K562 (cell line): ENCODE measurements around the gene DSE. TPM values are rescaled to one million over a fixed set of nuclear protein-coding genes. Genes with fewer than 3 reads are reported as not detected.

Experiments
- ATAC-seq: fragments of 200-7000 bp; cut with Tn5 transposase; 3 replicates; pipeline ENCODE4 v1.9.1; 2020; ENCODE audit warnings: moderate library complexity
- BruUV-seq: library from RNA; stranded (reverse); fragments of 400-500 nt; replicated peaks from 2 replicates; lab custom pipeline; 2021; lab: Mats Ljungman, UMichigan
- CTCF ChIA-PET: fragments of 300-600 bp; formaldehyde crosslinking; extraction: SDS; loops from one replicate; lab custom pipeline; 2021; ENCODE audit warnings: low intra/inter-chr PET ratio; lab: Yijun Ruan, JAX
- POLR2A ChIA-PET: fragments of 300-600, 350-650 bp; sonication (Branson Sonifier 250); formaldehyde crosslinking; extraction: SDS; loops from one replicate; lab custom pipeline; 2021; ENCODE audit warnings: antibody characterized with exemption, inconsistent platforms; lab: Yijun Ruan, JAX
- DNase-seq, 4 experiments: peaks; one replicate each; pipeline versions ENCODE4 v3.0.0 to v3.0.0-alpha.2; 2011 to 2018; ENCODE audit warnings: low spot score in 3 of 4, mixed read lengths in 3 of 4; ENCODE audit errors: extremely low read depth in 1 of 4
- FAIRE-seq: peaks from 2 replicates; lab custom pipeline; 2011; peaks lifted over from hg19 to GRCh38; lab: Jason Lieb, UNC
- H2AFZ ChIP-seq: 2 replicates; pipeline ENCODE4 v1.6.0; 2011; ENCODE audit warnings: low read depth, low read length, control low read depth, inconsistent platforms
- H3K27ac ChIP-seq: fragments of 200-600 bp; 3 replicates; pipeline ENCODE4 v1.8.0; 2011; ENCODE audit warnings: low read depth, mild to moderate bottlenecking, control low read depth, inconsistent platforms, low read length, moderate library complexity, mixed read lengths; ENCODE audit errors: extremely low read depth
- H3K27me3 ChIP-seq, 2 experiments: fragments of 300-600 bp in 1 of 2; 2 replicates in 1 of 2; 3 replicates in 1 of 2; pipeline versions ENCODE4 v1.6.0 to v1.8.0; 2011; ENCODE audit warnings: inconsistent platforms in 2 of 2, low read length in 2 of 2, mild to moderate bottlenecking in 1 of 2, mixed read lengths in 1 of 2, moderate library complexity in 1 of 2; ENCODE audit not compliant: control insufficient read depth in 2 of 2, insufficient read depth in 2 of 2
- H3K36me3 ChIP-seq: fragments of 300-600 bp; 3 replicates; pipeline ENCODE4 v1.8.0; 2011; ENCODE audit warnings: mild to moderate bottlenecking, low read length, inconsistent platforms; ENCODE audit not compliant: control insufficient read depth, insufficient read depth
- H3K4me1 ChIP-seq, 2 experiments: fragments of 200-600 bp in 1 of 2; replicated peaks in 1 of 2; 2 replicates in 1 of 2; 3 replicates in 1 of 2; pipeline versions ENCODE4 v1.5.1 to v1.8.0; 2011; ENCODE audit warnings: inconsistent platforms in 2 of 2, low read length in 2 of 2, mild to moderate bottlenecking in 1 of 2, mixed read lengths in 1 of 2, moderate library complexity in 1 of 2; ENCODE audit not compliant: control insufficient read depth in 2 of 2, insufficient read depth in 2 of 2
- H3K4me2 ChIP-seq: 2 replicates; pipeline ENCODE4 v1.6.1; 2011; ENCODE audit warnings: low read length, control low read depth, inconsistent platforms, mixed read lengths; ENCODE audit not compliant: insufficient read depth
- H3K4me3 ChIP-seq: fragments of 200-600 bp; sonication (generic), shearing (Covaris generic); 2 replicates; pipeline ENCODE4 v1.5.1; 2016; ENCODE audit warnings: control low read depth, inconsistent platforms
- H3K79me2 ChIP-seq: fragments of 200-600 bp; 3 replicates; pipeline ENCODE4 v1.8.0; 2011; ENCODE audit warnings: low read length, inconsistent platforms; ENCODE audit not compliant: control insufficient read depth, insufficient read depth
- H3K9ac ChIP-seq, 2 experiments: 2 replicates each; pipeline versions ENCODE4 v1.6.0 to v1.6.1; 2011; ENCODE audit warnings: low read depth in 2 of 2, low read length in 2 of 2, control low read depth in 1 of 2, inconsistent platforms in 1 of 2, mild to moderate bottlenecking in 1 of 2, mixed read lengths in 1 of 2; ENCODE audit not compliant: insufficient read depth in 1 of 2
- H3K9me1 ChIP-seq: one replicate; pipeline ENCODE4 v1.6.0; 2011; ENCODE audit warnings: inconsistent platforms, mild to moderate bottlenecking, low read length, moderate library complexity; ENCODE audit not compliant: control insufficient read depth, insufficient read depth
- H3K9me3 ChIP-seq: replicated peaks from 2 replicates; pipeline ENCODE4 v1.5.1; 2011; ENCODE audit warnings: low read depth, low read length, inconsistent platforms; ENCODE audit not compliant: control insufficient read depth, insufficient read depth
- H4K20me1 ChIP-seq: replicated peaks from 2 replicates; pipeline ENCODE4 v1.6.1; 2011; ENCODE audit warnings: low read length, inconsistent platforms, mixed read lengths; ENCODE audit not compliant: control insufficient read depth, insufficient read depth
- CBFA2T2 ChIP-seq: fragments of 450-650 bp; conservative IDR thresholded peaks from 2 replicates; pipeline ENCODE4 v1.6.1; 2017; ENCODE audit warnings: mild to moderate bottlenecking
- HDAC2 ChIP-seq: fragments of 450-650 bp; IDR thresholded peaks from 2 replicates; pipeline ENCODE4 v1.6.1; 2016; ENCODE audit warnings: mild to moderate bottlenecking
- HNRNPLL ChIP-seq: fragments of 200-400 bp; formaldehyde crosslinking; IDR thresholded peaks from 2 replicates; pipeline ENCODE4 v1.6.1; 2017; ENCODE audit warnings: low read length, low read depth, mild to moderate bottlenecking; ENCODE audit not compliant: poor library complexity, severe bottlenecking
- MEIS2 ChIP-seq: fragments of 450-650 bp; IDR thresholded peaks from 2 replicates; pipeline ENCODE4 v1.6.1; 2014; ENCODE audit warnings: mild to moderate bottlenecking; ENCODE audit not compliant: partially characterized antibody
- SMAD4 ChIP-seq: fragments of 250-450 bp; sonication (Bioruptor Pico); conservative IDR thresholded peaks from 2 replicates; pipeline ENCODE4 v1.8.0; 2021; ENCODE audit warnings: inconsistent platforms, mild to moderate bottlenecking, moderate library complexity
- SUPT5H ChIP-seq: fragments of 450-650 bp; IDR thresholded peaks from 2 replicates; pipeline ENCODE4 v1.6.1; 2016
- TAF9B ChIP-seq: fragments of 450-650 bp; IDR thresholded peaks from 2 replicates; pipeline ENCODE4 v1.6.1; 2018; ENCODE audit warnings: mild to moderate bottlenecking; ENCODE audit not compliant: partially characterized antibody
- ZBTB26 ChIP-seq: fragments of 450-650 bp; formaldehyde crosslinking; IDR thresholded peaks from 2 replicates; pipeline ENCODE4 v1.4.0; 2022; ENCODE audit warnings: missing genetic modification characterization
- ZNF76 ChIP-seq: fragments of 250-450 bp; sonication (Bioruptor Pico); IDR thresholded peaks from 2 replicates; pipeline ENCODE4 v1.4.0; 2020; ENCODE audit warnings: mild to moderate bottlenecking, moderate library complexity, borderline replicate concordance
- WGBS: fragments of 100-300 bp; shearing (Covaris generic); methylation state at CpG from one replicate; pipeline ENCODE4 v1.1.6; 2016; ENCODE audit warnings: low coverage, mixed read lengths; ENCODE audit not compliant: insufficient coverage; ENCODE audit errors: missing lambda C conversion rate; 5-methylcytosine and 5-hydroxymethylcytosine counted together
- in situ Hi-C: fragments of 300-500 bp; cut with MboI; formaldehyde crosslinking; loops from 4 replicates; pipeline ENCODE4 v1.15.0; 2018; ENCODE audit warnings: inconsistent platforms, mixed read lengths
- intact Hi-C: fragments of 100-400 bp; cut with micrococcal nuclease; formaldehyde crosslinking; loops from 2 replicates; pipeline ENCODE4 v1.14.2; 2022
- polyA plus RNA-seq, 8 experiments: library from polyadenylated mRNA; depleted of rRNA in 4 of 8; stranded (reverse) in 5 of 8; unstranded in 3 of 8; fragments of >200 nt; fragmentation: Nextera tagmentation in 2 of 8; fragmentation: Illumina TruSeq in 1 of 8; extraction: Ambion mirVana in 2 of 8; extraction: Trizol in 1 of 8; gene quantifications; 2 replicates each; pipeline versions ENCODE4 v1.2.1 to v1.2.3, GENCODE V29; 2011 to 2014; ENCODE audit warnings: inconsistent platforms in 1 of 8, missing spikeins in 1 of 8
- total RNA-seq, 7 experiments: library from RNA; depleted of rRNA in 6 of 7; stranded (reverse); fragments of >200 nt in 6 of 7; fragmentation: Illumina TruSeq in 2 of 7; extraction: Trizol in 2 of 7; gene quantifications; 2 replicates each; pipeline versions ENCODE4 v1.2.1 to v1.2.3, GENCODE V29; 2011 to 2021; ENCODE audit warnings: low replicate concordance in 1 of 7

DSE gene
- total and polyA plus RNA-seq, 9 of the 15 experiments (the other 6 are each of a cell fraction or from before 2014, with no cell fraction given), result 0.49 to 1.7 (median 0.79) TPM

- ChIA-PET CTCF (no interaction called here), POLR2A (no interaction called here)
- no peaks in the 10 kb centered on the region for H3K36me3 ChIP-seq
- no peaks in the 10 kb centered on the region for H3K79me2 ChIP-seq
- ATAC-seq, result no peak
- H3K27me3 ChIP-seq, result no peaks in the 10 kb centered on the region
- H3K9me3 ChIP-seq, result no peaks in the 10 kb centered on the region
- no peak for FAIRE-seq
- DNase-seq, result no peak
- no TSS peak for BruUV-seq
- TF ChIP-seq MEIS2, result peak; percentile 28
- TF ChIP-seq HNRNPLL, result no peak
- intact Hi-C loops, result no loop called here
- H3K4me1 ChIP-seq, result peaks cover 0 to 7% of the 10 kb centered on the region in 2 experiments; a peak in 2 of 5 replicates
- H4K20me1 ChIP-seq, result no peaks in the 10 kb centered on the region
- H3K9me1 ChIP-seq, result no peaks in the 10 kb centered on the region
- WGBS, result 11% methylated on average over 1 of the region's 1 CpG
- H3K27ac ChIP-seq, result no peak overlapping the region
- H3K9ac ChIP-seq, result no peak overlapping the region
- in situ Hi-C loops, result no loop called here
- H2AFZ ChIP-seq, result no peak overlapping the region
- no peak overlapping the region for H3K4me3 ChIP-seq
- no peak overlapping the region for H3K4me2 ChIP-seq
These were observed 78.8 kb downstream of the DSE start for GRCh38 chr6:116449565-116449964.

- Histone ChIP-seq H2AFZ (peak overlapping the region; percentile 48; the same call in 1 of the 2 replicates), H3K9me1 (no peaks in the 10 kb centered on the region), H3K4me1 (peaks cover 0 to 7% of the 10 kb centered on the region in 2 experiments; a peak in 2 of 5 replicates), H3K79me2 (no peaks in the 10 kb centered on the region), H3K4me3 (no peak overlapping the region), H3K36me3 (no peaks in the 10 kb centered on the region), H4K20me1 (no peaks in the 10 kb centered on the region), H3K27ac (no peak overlapping the region), H3K9ac (no peak overlapping the region), H3K27me3 (no peaks in the 10 kb centered on the region), H3K9me3 (no peaks in the 10 kb centered on the region), H3K4me2 (no peak overlapping the region)
- in situ Hi-C loops (no loop called here), intact Hi-C loops (no loop called here)
- ATAC-seq (no peak), DNase-seq (no peak), FAIRE-seq (no peak)
- WGBS, result 4% methylated on average over 1 of the region's 1 CpG
- CTCF ChIA-PET, result no interaction called here
- POLR2A ChIA-PET, result interaction anchor here (1.3 kb wide), 1 partner anchor 10 kb away, joined by 4 read pairs; no protein-coding TSS in a partner anchor
- no TSS peak for BruUV-seq
- no peak for TF ChIP-seq ZNF76 (CRISPR knock-in tag)
- no peak for TF ChIP-seq HDAC2
- TF ChIP-seq ZBTB26, result no peak
- no peak for TF ChIP-seq TAF9B
- TF ChIP-seq SMAD4 (CRISPR knock-in tag), result no peak
- TF ChIP-seq SUPT5H, result no peak
- TF ChIP-seq CBFA2T2, result no peak
These were observed 79.5 kb downstream of the DSE start for GRCh38 chr6:116450185-116450710.
